Fibroblast of skin of right biceps (primary cell): Measurements from ENCODE around the gene LRRC32.
A peak's percentile ranks its signal among the peaks of the same experiment; 100 is the strongest.

Source experiments
- DNase-seq: peaks from one replicate; pipeline ENCODE4 v3.0.0-alpha.2; 2013

The LRRC32 gene

DNA sequence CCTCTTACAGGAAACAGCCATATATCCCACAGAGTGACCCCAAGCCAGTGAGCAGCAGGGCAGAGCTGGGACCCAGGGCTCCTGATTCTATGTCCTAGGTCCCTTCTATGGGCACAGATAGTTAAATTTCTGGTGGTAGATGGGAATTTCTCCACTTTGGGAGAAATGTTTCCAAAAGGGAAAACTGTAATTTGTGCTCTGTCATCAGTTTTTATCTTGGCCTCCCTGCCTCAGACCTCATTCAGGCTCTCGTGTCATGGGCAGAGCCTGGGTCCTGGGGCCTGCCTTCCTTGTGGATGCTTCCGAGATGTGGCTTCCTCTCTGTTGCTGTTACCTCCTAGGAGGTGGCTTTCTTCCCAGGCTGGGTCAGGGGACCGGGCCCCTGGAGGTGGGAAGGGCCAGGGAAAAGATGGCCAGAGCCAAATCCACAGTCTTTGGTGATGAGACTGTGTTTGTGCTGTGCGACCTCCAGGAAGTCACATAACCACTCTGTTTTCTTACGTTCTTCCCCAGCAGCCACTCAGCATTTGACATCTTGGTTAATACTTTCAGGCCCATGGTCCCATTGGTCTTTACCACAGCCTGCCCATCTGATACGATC lies 8.6 kb downstream of the LRRC32 start:
- DNase-seq, result no peak

DNA sequence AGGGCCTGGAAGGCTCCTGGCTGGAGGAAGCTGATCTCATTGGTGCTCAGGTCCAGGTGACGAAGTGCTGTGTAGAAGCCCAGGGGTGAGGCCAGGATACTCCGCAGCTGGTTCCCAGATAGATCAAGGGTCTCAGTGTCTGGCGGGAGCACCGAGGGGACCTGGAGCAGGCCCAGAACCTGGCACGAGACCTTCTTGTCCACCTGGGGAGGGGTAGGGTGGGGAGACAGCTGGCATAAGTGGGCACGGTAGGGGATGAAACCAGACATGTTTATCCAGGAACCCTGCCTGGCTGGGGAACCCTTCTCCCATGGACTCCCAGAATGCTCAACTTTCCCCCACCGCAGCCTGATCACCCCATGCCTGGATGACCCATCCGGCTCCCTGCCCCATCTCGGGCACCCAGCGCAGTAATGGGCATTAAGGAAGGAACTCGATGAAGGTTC lies 9.2 kb downstream of the LRRC32 start:
- DNase-seq, result no peak

DNA sequence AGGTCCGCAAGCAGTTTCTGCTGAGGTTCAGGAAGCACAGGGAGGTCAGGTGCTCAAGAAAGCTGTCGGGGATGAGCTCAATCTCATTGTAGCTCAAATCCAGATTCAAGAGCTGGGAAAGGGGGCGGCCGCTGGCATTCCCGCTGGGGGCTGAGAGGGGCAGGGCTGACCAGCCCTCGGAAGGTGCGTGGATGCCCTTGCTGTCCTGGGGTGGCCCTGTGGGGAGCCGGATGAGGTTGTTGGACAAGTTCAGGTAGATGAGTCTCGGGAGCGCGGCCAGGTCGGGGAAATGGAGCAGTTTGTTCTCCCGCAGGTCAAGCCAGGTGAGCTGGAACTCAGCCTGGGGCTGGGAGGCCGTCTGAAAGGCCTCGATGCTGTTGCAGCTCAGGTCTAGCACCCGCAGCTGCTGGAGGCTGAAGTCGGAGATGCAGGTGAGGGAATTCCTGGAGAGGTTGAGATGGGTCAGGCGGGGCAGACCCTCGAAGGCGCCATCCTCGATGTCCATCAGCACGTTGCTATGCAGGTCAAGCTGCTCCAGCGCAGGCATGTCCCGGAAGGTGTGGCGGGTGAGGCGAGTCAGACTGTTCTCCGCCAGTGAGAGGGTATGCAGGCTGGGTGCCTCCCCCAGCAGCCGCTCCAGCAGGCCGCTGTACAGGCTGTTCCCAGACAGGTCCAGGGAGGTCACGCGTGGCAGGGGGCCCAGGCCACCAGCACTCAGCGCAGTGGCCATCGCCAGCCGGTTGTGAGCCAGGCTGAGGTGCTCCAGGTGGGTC lies 9.8 kb downstream of the LRRC32 start:
- DNase-seq, result no peak

DNA sequence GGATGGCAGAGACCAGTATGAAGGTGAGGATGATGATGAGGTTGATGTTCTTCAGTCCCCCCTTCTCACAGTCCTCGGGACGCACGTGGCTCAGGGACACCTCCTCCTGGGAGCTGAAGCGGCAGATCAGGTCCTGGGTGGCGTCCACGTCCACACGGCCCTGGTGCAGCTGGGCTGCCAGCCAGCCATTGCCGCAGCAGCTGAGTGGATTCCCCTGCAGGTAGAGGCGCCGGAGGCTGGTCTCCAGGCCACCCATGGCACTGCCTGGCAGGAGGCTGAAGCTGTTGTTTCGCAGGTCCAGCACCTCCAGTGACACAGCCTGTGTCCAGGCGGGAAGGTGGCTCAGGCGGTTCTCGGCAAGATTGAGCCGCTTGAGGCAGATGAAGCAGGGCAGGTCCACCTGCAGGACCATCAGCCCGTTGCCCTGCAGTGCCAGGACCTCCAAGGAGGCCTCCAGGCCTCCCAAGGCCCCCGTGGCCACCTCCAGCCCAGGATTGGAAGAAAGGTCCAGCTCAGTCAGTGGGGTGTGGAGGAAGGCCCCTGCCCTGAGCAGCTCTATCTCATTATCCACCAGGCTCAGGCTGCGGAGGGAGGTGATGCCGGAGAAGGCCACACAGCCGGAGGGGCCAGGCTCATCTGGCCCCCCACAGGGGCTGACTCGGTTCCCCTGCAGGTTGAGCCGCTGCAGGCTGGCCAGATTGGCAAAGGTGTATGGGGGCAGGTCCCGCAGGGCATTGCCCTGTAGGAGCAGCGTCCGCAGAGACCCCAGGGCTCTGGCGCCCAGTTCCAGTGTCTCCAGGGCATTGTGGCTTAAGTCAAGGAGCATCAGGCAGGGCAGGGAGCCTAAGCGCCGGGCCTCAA lies 10.6 kb downstream of the LRRC32 start:
- DNase-seq, result no peak

DNA sequence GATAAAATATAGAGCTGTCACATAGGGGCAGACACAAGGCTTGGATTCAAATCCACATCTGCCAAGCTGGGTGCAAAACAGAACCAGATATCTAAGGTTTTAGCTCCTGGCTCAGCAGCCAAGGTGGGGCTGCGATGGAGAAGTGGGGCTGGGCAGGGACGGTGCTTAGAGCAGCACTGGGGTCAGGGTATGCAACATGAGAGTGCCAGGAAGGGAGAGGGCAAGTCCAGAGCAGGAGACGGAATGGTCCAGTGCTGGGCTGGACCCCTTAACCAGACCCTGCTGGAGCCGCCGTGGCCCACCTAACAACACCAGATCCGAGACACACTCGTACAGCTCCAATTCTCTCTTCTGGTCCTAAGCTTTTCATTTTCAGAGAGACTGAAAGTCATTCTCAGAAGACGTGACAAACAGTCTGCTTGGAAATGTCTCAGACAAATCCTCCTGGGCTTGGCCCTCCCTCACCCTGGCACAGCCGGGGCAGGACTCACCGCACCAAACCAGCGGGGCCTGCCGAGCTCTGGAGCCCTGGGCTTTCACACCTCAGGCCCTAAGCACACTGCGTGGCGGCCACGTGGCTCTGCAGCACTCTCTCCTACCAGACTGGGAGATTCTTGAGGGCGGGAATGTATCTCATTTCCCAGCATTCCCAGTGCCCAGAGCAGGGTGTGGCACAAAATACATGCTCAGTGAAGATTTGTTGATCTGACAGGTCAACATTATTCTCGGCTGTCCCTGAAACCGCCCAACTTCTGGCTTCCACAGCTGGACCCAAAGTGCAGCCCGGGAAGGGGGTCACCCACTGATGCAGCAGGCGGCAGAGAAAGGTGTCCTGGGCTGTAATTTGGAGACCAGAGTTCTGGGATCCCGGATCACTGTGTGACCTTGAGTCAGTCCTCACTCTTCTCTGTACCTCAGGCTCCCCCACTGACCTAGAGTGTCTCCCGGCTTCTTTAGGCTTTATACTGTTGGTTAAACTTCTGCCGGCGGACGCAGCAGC lies 11.6 kb downstream of the LRRC32 start:
- DNase-seq, result no peak

DNA sequence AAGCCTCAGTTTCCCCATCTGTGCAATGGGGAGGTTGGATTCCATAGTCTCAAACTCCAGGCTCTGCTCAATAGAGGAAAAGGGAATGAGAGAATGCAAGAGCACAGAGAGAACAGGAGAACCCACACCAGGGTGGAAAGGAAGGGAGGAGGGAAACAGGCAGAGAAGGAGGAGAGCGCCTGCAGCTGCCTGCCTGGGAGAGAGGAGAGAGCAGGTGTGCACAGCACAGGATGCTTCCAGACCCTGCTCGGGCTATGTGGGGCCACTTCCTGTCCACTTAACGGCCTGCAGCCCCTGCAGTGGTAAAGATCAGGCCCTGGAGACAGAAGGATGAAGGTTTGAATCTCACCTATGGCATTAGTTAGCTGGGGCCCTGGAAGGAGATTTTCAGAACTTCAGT lies 12.3 kb downstream of the LRRC32 start:
- no peak for DNase-seq

DNA sequence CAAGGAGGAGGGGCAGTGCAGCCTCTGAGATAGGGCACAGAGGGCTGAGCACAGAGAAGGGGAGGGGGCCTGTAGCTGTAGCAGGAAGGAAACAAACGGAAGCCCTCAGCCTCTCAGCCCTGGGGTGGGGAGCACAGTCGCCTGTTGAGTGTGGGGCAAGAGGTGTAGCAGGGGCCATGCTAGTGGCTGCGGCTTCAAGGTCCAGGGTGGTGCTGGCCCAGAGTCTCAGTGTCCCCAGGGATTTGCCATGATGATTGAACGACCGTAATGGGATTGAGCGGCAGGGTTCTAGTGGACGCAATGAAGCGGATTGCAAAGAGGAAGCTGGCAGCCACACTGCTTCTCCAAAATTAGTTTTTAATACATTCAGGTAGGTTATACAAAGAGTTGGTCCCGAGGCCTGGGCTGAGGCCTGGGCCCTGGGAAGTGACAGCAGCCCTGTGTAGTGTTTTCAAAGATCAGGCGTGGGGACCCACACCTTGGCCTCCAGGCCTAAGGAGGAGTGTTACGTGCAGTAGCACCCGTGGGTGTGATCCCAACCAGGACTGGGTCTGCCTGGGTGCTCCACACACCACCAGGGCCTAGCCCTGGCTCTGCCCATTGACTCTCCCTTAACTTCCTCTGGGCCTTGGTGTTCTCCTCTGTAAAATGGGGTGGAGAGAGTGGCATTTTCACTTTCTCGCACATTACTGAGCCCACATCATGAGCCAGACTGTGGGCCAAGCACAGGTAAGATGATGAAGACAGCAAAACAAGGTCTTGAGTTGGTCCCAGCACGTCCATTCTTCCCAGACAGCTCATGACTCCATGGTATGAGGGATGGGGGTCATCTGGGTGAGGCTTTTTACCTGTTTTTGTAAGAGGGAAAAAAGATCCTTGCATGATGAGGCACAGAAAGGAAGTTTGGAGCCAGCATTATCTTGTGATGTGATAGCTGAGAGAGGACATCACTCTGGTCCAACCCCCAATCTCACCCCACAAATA lies 13.1 kb downstream of the LRRC32 start:
- DNase-seq, result no peak

DNA sequence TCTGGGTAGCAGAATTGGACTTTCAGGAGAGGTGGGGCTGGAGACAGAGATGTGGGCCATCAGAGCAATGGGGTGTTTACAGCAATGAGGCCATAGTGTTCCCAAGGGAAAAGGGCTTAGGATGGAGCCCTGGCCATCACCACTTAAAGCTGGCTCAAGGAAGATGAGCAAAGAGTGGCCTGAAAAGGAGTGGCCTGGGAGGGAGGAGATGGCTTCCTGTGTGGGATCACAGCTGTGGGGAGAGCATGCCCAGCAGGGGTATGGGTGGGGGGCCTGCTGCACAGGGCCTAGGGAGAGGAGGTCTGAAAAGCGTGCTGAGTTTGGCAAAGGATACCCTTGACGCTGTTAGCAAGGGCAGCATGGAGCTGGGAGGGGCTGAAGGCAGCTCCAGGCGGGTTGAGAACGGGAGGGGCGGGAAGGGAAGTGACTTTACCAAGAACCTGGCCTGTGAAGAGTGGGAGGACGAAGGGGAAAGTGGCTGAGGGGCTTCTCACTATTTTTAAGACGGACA lies 13.9 kb downstream of the LRRC32 start:
- no peak for DNase-seq

DNA sequence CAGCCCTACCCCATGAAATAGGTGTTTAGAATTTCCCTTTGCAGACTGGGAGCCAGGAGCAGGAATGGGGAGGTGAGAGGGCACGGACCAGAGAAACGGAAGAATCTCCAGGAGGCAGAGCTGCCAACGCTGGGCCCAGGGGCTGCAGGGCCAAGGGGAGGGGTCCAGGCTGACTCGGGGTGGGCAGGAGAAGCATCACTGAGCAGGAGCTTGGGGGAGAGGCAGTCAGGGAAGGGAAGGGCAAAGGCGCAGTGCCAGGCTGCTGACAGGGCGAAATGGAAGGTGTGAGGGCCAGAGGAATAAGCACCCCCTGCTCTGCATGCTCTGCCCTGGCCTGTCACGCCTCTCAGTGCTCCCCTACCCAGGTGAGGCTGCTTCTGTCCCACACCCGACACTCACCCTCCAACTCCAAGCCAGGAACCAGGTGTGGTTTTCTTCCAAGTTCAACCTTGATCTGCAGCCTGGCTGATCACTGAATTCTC lies 14.5 kb downstream of the LRRC32 start:
- no peak for DNase-seq

DNA sequence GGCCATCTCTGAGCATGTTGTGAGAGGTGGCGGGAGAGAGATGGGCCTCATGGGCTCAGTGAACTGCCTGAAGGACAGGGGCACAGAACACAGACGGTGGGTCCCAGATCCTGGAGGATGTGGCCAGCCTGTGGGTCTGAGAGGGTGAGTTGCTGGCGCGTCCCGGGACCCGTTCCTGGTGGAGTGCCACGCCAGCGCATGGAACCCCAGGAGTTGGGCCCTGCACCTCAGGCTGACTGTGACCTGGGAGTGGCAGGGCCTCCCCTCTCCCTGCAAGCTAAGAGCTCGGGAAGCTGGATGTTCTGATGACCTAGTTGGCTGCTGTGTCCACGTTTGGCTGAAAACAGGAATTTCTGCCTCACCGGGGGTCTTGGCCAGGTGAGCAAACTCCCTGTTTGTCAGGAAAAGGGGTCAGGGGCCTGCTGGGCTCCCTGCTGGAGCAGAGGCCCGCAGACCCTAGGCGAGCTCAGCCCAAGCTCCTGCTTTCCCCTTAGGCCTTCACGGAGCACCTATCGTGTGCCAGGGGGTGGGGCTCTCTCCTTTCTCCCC lies 15.0 kb downstream of the LRRC32 start:
- no peak for DNase-seq

DNA sequence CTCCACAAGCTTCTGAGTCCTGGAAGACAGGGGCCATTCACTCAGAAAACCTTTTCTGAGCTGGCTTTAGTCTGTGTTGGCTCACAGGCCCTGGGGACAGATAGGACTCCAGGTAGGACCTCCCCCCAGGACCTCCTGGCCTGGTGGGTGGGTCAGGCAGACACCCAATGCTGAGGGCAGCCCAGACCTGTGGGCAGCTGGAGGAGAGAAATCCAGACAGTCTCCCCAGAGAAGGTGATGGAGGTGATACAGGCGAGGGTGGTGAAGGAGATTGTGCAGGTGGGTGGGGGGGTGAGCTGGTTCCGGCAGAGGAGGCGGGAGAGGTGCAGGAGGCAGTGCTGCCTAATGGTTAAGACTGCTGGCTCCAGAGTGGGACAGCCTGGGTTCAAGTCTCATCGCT lies 15.6 kb downstream of the LRRC32 start:
- DNase-seq, result no peak

DNA sequence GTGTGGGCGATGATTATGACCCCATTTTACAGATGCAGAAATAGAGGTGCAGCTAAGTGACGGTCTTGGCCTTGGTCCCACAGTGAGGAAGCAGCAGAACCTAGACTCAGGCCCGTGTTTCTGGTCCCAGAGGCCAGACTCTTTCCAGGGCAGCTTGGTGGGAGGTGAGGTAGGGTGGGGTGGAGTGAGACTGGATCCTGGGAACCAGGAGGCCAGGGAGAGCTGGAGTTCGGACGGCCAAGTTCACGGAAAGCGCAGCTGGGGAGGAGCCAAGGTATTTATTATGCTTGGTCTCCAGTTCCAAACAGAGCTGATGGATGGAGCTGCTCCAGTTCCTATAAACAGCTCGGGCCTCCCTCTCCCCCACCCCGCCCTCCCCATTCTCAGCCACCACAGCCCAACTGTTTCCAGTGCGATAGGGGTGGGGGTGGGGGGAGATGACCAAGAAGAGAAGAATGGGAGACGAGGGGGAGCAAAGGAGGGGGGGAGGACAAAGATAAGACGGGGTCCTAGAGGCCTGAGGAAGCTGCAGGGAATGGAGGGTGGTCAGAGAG lies 16.2 kb downstream of the LRRC32 start:
- peak; percentile 86 for DNase-seq

DNA sequence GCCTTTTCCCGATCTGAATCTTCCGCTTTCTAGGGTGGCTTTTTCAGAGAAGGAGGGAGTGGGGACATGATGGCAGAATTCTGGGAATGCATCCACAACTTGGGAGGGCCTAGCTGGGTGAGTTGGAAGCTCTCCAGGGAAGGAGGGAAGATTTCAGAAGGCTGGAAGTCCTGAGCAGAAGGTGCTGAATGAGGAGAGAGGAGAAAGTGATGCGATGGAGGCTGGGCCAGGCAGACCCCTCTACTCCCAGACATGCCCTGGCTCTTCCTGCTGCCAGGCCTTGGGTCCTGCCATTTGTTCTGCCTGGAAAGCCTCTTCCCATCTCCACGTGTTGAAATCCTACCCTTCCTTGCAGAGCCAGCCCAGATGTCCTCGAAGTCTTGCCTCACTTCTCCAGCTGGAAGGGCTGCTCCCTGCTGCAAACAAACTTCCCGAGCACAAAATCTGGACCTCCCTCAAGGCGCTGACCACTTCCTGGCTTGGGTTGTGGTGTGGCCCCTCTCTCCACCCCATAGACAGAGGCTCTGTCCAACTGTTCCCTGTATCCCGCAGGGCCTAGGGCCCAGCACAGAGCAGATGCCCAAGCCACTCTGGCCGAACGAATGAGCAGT lies 16.8 kb downstream of the LRRC32 start:
- peak; percentile 81 for DNase-seq

DNA sequence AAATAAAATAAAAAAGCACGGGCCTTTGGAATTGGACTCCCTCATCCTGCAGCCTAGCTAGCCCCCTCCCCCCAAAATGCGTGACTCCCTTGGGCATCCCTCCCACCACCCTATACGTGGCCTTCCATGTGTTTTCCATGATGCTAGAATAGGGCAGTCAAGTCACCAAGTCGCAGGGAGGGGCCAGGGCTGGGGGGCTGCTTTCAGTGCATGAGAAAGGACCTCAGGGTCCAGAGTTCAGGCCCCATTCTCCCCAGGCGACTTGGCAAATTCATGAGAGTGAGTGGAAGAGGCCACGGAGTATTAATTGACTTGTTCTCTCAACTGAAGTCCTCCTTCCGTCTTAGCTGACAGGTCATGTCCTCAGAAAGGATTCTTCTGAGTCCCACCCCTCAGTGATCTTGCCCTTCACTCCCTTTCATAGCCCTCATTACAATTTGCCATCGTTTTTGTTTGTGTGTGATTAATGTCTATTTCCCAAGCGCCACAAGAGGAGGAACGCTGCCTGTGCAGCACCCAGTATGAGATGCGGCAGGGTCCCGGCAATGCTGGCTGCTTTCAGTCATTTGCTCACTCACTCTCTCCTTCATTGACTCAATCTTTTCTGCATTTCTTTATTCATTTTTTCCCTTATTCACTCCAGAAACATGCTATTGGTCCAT lies 17.4 kb downstream of the LRRC32 start:
- no peak for DNase-seq

DNA sequence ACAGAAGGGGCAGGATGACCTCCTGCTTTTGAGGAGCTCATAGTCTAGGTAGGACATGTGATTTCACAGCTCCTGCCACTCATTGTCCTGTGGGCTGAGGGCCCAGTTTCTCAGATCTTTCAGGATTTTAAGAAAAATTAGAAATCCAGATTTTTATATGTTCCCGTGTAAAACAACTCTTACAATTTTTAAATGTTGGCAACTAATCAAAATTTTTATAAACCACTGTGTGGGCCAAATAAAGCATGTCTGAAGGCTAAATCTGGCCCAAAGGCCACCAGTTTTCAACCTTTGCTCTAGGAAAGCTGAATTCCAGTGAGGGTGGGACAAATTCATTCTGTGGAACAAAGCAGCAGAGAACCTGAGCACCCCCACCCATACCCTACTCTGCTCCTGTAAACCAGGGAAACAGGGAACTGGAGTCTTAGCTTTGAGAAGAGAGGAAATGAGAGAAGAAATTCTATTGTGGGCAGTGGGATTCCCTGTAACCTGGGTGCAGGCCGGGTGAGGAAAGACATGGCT lies 20.6 kb downstream of the LRRC32 start:
- no peak for DNase-seq

DNA sequence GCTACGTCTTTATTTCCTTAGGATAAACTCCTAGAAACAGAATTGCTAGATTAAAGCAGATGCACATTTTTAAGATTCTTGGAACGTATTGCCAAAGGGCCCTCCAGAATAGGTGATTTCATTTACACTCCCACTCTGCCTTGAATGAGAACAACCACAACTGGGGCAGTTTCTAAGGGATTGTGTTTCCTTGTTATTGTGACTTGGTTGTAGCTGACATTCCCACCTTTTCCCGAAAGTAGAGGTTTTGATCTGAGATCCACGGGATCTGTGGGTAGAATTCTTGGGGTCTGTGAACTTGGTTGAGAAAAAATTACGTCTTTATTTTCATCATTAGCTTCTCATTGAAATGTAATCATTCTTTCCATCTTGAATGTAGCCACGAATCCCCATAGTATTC lies 21.5 kb downstream of the LRRC32 start:
- DNase-seq, result no peak

DNA sequence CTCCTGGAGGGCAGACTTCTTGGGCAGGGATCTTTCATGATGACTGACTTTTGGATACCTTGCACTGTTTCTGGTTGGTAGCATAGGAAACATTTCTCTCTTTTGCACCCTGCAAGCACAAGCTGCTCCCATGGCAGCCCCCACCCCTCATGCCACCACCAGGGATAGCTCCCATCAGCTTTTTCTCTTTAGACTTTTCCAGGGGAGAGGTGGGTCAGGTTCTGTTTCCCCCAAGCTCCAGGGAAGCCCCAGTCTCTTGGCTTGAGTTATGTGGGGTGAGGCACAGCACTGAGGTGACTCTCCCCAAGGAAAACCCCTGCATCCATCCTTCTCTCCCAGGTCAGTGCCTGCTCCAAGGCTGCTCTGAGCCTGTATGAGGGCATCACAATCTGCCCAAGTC lies 22.5 kb downstream of the LRRC32 start:
- DNase-seq, result no peak

DNA sequence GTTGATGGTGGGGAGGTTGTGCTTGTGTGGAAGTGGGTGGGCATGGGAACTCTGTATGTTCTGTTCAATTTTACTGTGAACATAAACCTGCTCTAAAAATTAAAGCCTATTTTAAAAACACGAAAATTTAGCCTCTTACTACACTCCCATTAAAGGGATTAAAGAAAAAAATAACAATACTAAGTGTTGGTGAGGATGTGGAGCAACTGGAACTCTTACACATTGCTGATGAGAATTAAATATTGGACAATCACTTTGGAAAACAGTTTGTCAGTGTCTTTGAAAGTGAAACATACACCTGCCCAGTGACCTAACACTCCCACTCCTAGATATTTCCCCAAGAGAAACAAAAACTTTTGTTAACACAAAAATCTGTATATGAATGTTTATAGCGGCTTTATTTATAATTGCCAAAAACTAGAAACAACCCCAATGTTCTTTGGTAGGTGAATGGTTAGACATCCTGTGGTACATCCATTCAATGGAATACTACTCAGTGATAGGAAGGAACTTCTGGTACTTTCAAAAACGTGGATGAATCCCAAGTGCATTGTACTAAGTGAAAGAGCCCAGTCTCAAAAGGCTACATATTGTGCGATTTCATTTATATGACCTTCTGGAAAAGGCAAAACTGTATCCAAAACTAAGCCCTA lies 23.5 kb downstream of the LRRC32 start:
- DNase-seq, result no peak
